K562 (cell line): ENCODE measurements around the gene ABRAXAS1. TPM values are rescaled to one million over a fixed set of nuclear protein-coding genes. Genes with fewer than 3 reads are reported as not detected.

Experiments
- ATAC-seq: fragments of 200-7000 bp; cut with Tn5 transposase; 3 replicates; pipeline ENCODE4 v1.9.1; 2020; ENCODE audit warnings: moderate library complexity
- BruUV-seq: library from RNA; stranded (reverse); fragments of 400-500 nt; replicated peaks from 2 replicates; lab custom pipeline; 2021; lab: Mats Ljungman, UMichigan
- CTCF ChIA-PET: fragments of 300-600 bp; formaldehyde crosslinking; extraction: SDS; loops from one replicate; lab custom pipeline; 2021; ENCODE audit warnings: low intra/inter-chr PET ratio; lab: Yijun Ruan, JAX
- POLR2A ChIA-PET: fragments of 300-600, 350-650 bp; sonication (Branson Sonifier 250); formaldehyde crosslinking; extraction: SDS; loops from one replicate; lab custom pipeline; 2021; ENCODE audit warnings: antibody characterized with exemption, inconsistent platforms; lab: Yijun Ruan, JAX
- DNase-seq, 4 experiments: peaks; one replicate each; pipeline versions ENCODE4 v3.0.0 to v3.0.0-alpha.2; 2011 to 2018; ENCODE audit warnings: low spot score in 3 of 4, mixed read lengths in 3 of 4; ENCODE audit errors: extremely low read depth in 1 of 4
- FAIRE-seq: peaks from 2 replicates; lab custom pipeline; 2011; peaks lifted over from hg19 to GRCh38; lab: Jason Lieb, UNC
- H2AFZ ChIP-seq: 2 replicates; pipeline ENCODE4 v1.6.0; 2011; ENCODE audit warnings: low read depth, low read length, control low read depth, inconsistent platforms
- H3K27ac ChIP-seq: fragments of 200-600 bp; 3 replicates; pipeline ENCODE4 v1.8.0; 2011; ENCODE audit warnings: low read depth, mild to moderate bottlenecking, control low read depth, inconsistent platforms, low read length, moderate library complexity, mixed read lengths; ENCODE audit errors: extremely low read depth
- H3K27me3 ChIP-seq, 2 experiments: fragments of 300-600 bp in 1 of 2; 2 replicates in 1 of 2; 3 replicates in 1 of 2; pipeline versions ENCODE4 v1.6.0 to v1.8.0; 2011; ENCODE audit warnings: inconsistent platforms in 2 of 2, low read length in 2 of 2, mild to moderate bottlenecking in 1 of 2, mixed read lengths in 1 of 2, moderate library complexity in 1 of 2; ENCODE audit not compliant: control insufficient read depth in 2 of 2, insufficient read depth in 2 of 2
- H3K36me3 ChIP-seq: fragments of 300-600 bp; 3 replicates; pipeline ENCODE4 v1.8.0; 2011; ENCODE audit warnings: mild to moderate bottlenecking, low read length, inconsistent platforms; ENCODE audit not compliant: control insufficient read depth, insufficient read depth
- H3K4me1 ChIP-seq, 2 experiments: fragments of 200-600 bp in 1 of 2; replicated peaks in 1 of 2; 2 replicates in 1 of 2; 3 replicates in 1 of 2; pipeline versions ENCODE4 v1.5.1 to v1.8.0; 2011; ENCODE audit warnings: inconsistent platforms in 2 of 2, low read length in 2 of 2, mild to moderate bottlenecking in 1 of 2, mixed read lengths in 1 of 2, moderate library complexity in 1 of 2; ENCODE audit not compliant: control insufficient read depth in 2 of 2, insufficient read depth in 2 of 2
- H3K4me2 ChIP-seq: 2 replicates; pipeline ENCODE4 v1.6.1; 2011; ENCODE audit warnings: low read length, control low read depth, inconsistent platforms, mixed read lengths; ENCODE audit not compliant: insufficient read depth
- H3K4me3 ChIP-seq: fragments of 200-600 bp; sonication (generic), shearing (Covaris generic); 2 replicates; pipeline ENCODE4 v1.5.1; 2016; ENCODE audit warnings: control low read depth, inconsistent platforms
- H3K79me2 ChIP-seq: fragments of 200-600 bp; 3 replicates; pipeline ENCODE4 v1.8.0; 2011; ENCODE audit warnings: low read length, inconsistent platforms; ENCODE audit not compliant: control insufficient read depth, insufficient read depth
- H3K9ac ChIP-seq, 2 experiments: 2 replicates each; pipeline versions ENCODE4 v1.6.0 to v1.6.1; 2011; ENCODE audit warnings: low read depth in 2 of 2, low read length in 2 of 2, control low read depth in 1 of 2, inconsistent platforms in 1 of 2, mild to moderate bottlenecking in 1 of 2, mixed read lengths in 1 of 2; ENCODE audit not compliant: insufficient read depth in 1 of 2
- H3K9me1 ChIP-seq: one replicate; pipeline ENCODE4 v1.6.0; 2011; ENCODE audit warnings: inconsistent platforms, mild to moderate bottlenecking, low read length, moderate library complexity; ENCODE audit not compliant: control insufficient read depth, insufficient read depth
- H3K9me3 ChIP-seq: replicated peaks from 2 replicates; pipeline ENCODE4 v1.5.1; 2011; ENCODE audit warnings: low read depth, low read length, inconsistent platforms; ENCODE audit not compliant: control insufficient read depth, insufficient read depth
- H4K20me1 ChIP-seq: replicated peaks from 2 replicates; pipeline ENCODE4 v1.6.1; 2011; ENCODE audit warnings: low read length, inconsistent platforms, mixed read lengths; ENCODE audit not compliant: control insufficient read depth, insufficient read depth
- GABPA ChIP-seq: fragments of 200-800 bp; sonication (Bioruptor generic); conservative IDR thresholded peaks from 2 replicates; pipeline ENCODE4 v1.6.1; 2016; ENCODE audit warnings: low read depth, missing genetic modification characterization, missing compliant biosample characterization
- GTF2A2 ChIP-seq: IDR thresholded peaks from 2 replicates; pipeline ENCODE4 v1.6.1; 2016; ENCODE audit warnings: mild to moderate bottlenecking, missing genetic modification characterization, missing compliant biosample characterization
- HDAC8 ChIP-seq: fragments of 450-650 bp; IDR thresholded peaks from 2 replicates; pipeline ENCODE4 v1.6.1; 2016; ENCODE audit warnings: mild to moderate bottlenecking, missing genetic modification characterization, moderate library complexity, missing compliant biosample characterization
- ID3 ChIP-seq, 2 experiments: fragments of 250-450 bp in 1 of 2; fragments of 450-650 bp in 1 of 2; sonication (Bioruptor Pico) in 1 of 2; IDR thresholded peaks; 2 replicates each; pipeline versions ENCODE4 v1.6.1 to v1.8.0; 2016 to 2021; ENCODE audit warnings: mild to moderate bottlenecking in 2 of 2, moderate library complexity in 2 of 2, missing compliant biosample characterization in 1 of 2, missing genetic modification characterization in 1 of 2
- MYNN ChIP-seq, 2 experiments: sonication (generic); formaldehyde crosslinking in 1 of 2; IDR thresholded peaks; 2 replicates each; pipeline versions ENCODE4 v1.5.0 to v1.6.1; 2016 to 2020; ENCODE audit warnings: antibody characterized with exemption in 1 of 2, missing genetic modification reagents in 1 of 2
- NR4A1 ChIP-seq, 2 experiments: fragments of 250-450 bp in 1 of 2; fragments of 450-650 bp in 1 of 2; sonication (Bioruptor Pico) in 1 of 2; IDR thresholded peaks; 2 replicates each; pipeline versions ENCODE4 v1.4.0 to v1.6.1; 2016 to 2020; ENCODE audit warnings: mild to moderate bottlenecking in 2 of 2, missing compliant biosample characterization in 1 of 2, missing genetic modification characterization in 1 of 2, moderate library complexity in 1 of 2
- OTX1 ChIP-seq: fragments of 450-650 bp; formaldehyde crosslinking; IDR thresholded peaks from 2 replicates; pipeline ENCODE4 v1.4.0; 2022; ENCODE audit warnings: mild to moderate bottlenecking
- POLR2H ChIP-seq: IDR thresholded peaks from 2 replicates; pipeline ENCODE4 v1.6.1; 2016; ENCODE audit warnings: missing genetic modification characterization, low read depth, mild to moderate bottlenecking, control low read depth, missing compliant biosample characterization, moderate library complexity
- SMARCA5 ChIP-seq: fragments of 450-650 bp; IDR thresholded peaks from 2 replicates; pipeline ENCODE4 v1.6.1; 2016
- TAF7 ChIP-seq: fragments of 450-650 bp; IDR thresholded peaks from 2 replicates; pipeline ENCODE4 v1.6.1; 2016; ENCODE audit warnings: missing genetic modification characterization, missing compliant biosample characterization
- TCF7 ChIP-seq: sonication (generic); IDR thresholded peaks from 2 replicates; pipeline ENCODE4 v1.6.1; 2016; ENCODE audit warnings: antibody characterized with exemption, borderline replicate concordance
- XRCC5 ChIP-seq: fragments of 200-400 bp; formaldehyde crosslinking; IDR thresholded peaks from 2 replicates; pipeline ENCODE4 v1.6.1; 2017; ENCODE audit warnings: low read depth, mild to moderate bottlenecking, low read length
- YY1 ChIP-seq, 3 experiments: IDR thresholded peaks; 2 replicates each; pipeline ENCODE4 v1.6.1; 2011; ENCODE audit warnings: low read length in 2 of 3, mild to moderate bottlenecking in 2 of 3, moderate library complexity in 2 of 3, borderline replicate concordance in 1 of 3, control low read depth in 1 of 3, low read depth in 1 of 3; ENCODE audit not compliant: insufficient read depth in 3 of 3, insufficient replicate concordance in 2 of 3, control insufficient read depth in 1 of 3, insufficient read length in 1 of 3; ENCODE audit errors: extremely low read depth in 1 of 3
- ZBTB17 ChIP-seq: fragments of 450-650 bp; formaldehyde crosslinking; IDR thresholded peaks from 2 replicates; pipeline ENCODE4 v1.4.0; 2020; ENCODE audit warnings: mild to moderate bottlenecking
- ZC3H4 ChIP-seq: sonication (generic); formaldehyde crosslinking; IDR thresholded peaks from 2 replicates; pipeline ENCODE4 v1.9.0; 2021; ENCODE audit warnings: missing genetic modification reagents, borderline replicate concordance
- ZNF239 ChIP-seq: fragments of 250-450 bp; sonication (Bioruptor Pico); IDR thresholded peaks from 2 replicates; pipeline ENCODE4 v1.4.0; 2020; ENCODE audit warnings: mild to moderate bottlenecking
- ZNF274 ChIP-seq: IDR thresholded peaks from 2 replicates; pipeline ENCODE4 v1.6.1; 2011; ENCODE audit warnings: low read depth, mild to moderate bottlenecking, low read length, moderate library complexity, borderline replicate concordance
- ZNF311 ChIP-seq: fragments of 250-450 bp; sonication (Bioruptor Pico); IDR thresholded peaks from 2 replicates; pipeline ENCODE4 v1.4.0; 2020; ENCODE audit warnings: mild to moderate bottlenecking, moderate library complexity
- ZNF354B ChIP-seq: fragments of 250-450 bp; sonication (Bioruptor Pico); IDR thresholded peaks from 2 replicates; pipeline ENCODE4 v1.4.0; 2020
- ZNF785 ChIP-seq: fragments of 250-450 bp; sonication (Bioruptor Pico); IDR thresholded peaks from 2 replicates; pipeline ENCODE4 v1.4.0; 2020; ENCODE audit warnings: mild to moderate bottlenecking
- ZZZ3 ChIP-seq: fragments of 450-650 bp; IDR thresholded peaks from 2 replicates; pipeline ENCODE4 v1.6.1; 2016; ENCODE audit warnings: antibody characterized with exemption, mild to moderate bottlenecking, moderate library complexity
- WGBS: fragments of 100-300 bp; shearing (Covaris generic); methylation state at CpG from one replicate; pipeline ENCODE4 v1.1.6; 2016; ENCODE audit warnings: low coverage, mixed read lengths; ENCODE audit not compliant: insufficient coverage; ENCODE audit errors: missing lambda C conversion rate; 5-methylcytosine and 5-hydroxymethylcytosine counted together
- in situ Hi-C: fragments of 300-500 bp; cut with MboI; formaldehyde crosslinking; loops from 4 replicates; pipeline ENCODE4 v1.15.0; 2018; ENCODE audit warnings: inconsistent platforms, mixed read lengths
- intact Hi-C: fragments of 100-400 bp; cut with micrococcal nuclease; formaldehyde crosslinking; loops from 2 replicates; pipeline ENCODE4 v1.14.2; 2022
- polyA plus RNA-seq, 8 experiments: library from polyadenylated mRNA; depleted of rRNA in 4 of 8; stranded (reverse) in 5 of 8; unstranded in 3 of 8; fragments of >200 nt; fragmentation: Nextera tagmentation in 2 of 8; fragmentation: Illumina TruSeq in 1 of 8; extraction: Ambion mirVana in 2 of 8; extraction: Trizol in 1 of 8; gene quantifications; 2 replicates each; pipeline versions ENCODE4 v1.2.1 to v1.2.3, GENCODE V29; 2011 to 2014; ENCODE audit warnings: inconsistent platforms in 1 of 8, missing spikeins in 1 of 8
- total RNA-seq, 7 experiments: library from RNA; depleted of rRNA in 6 of 7; stranded (reverse); fragments of >200 nt in 6 of 7; fragmentation: Illumina TruSeq in 2 of 7; extraction: Trizol in 2 of 7; gene quantifications; 2 replicates each; pipeline versions ENCODE4 v1.2.1 to v1.2.3, GENCODE V29; 2011 to 2021; ENCODE audit warnings: low replicate concordance in 1 of 7
- TF ChIP-seq, protein P1 (sequence below): sonication (generic); IDR thresholded peaks from 2 replicates; pipeline ENCODE4 v1.6.1; 2016

The ABRAXAS1 gene
- total and polyA plus RNA-seq, 9 of the 15 experiments (the other 6 are each of a cell fraction or from before 2014, with no cell fraction given) = 10.8 to 48.3 (median 22.1) TPM

DNA sequence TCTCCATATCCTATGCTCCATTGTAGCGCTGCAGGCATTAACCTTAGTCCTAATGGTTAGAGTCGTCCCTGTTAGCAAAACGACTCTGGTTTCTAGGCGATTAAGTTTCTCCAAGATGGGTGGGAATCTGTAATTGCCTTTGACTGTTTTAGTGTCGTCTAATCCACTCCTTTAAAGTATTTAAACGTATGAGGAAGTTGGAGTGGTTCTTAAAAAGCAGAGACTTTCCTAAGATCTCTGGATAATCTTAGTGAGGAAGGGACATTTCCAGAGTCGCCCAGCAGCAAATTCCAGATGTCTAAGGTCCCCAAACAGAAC, 28.8 kb downstream of the ABRAXAS1 start:
- peak overlapping the region; percentile 92 for H2AFZ ChIP-seq
- POLR2A ChIA-PET = interaction anchor here (0.6 to 1.3 kb wide), 3 partner anchors 14 to 519 kb away, joined by 3 to 10 read pairs (median 4); no protein-coding TSS in a partner anchor
- H3K27me3 ChIP-seq = no peaks in the 10 kb centered on the region
- peak overlapping the region; percentile 68 for H3K4me3 ChIP-seq
- TSS peak; percentile 80 for BruUV-seq
- under 1% methylated on average over 7 of the region's 7 CpGs for WGBS
- no peak for DNase-seq
- H4K20me1 ChIP-seq = no peaks in the 10 kb centered on the region
- in situ Hi-C loops = no loop called here
- no peak for FAIRE-seq
- no peaks in the 10 kb centered on the region for H3K9me1 ChIP-seq
- intact Hi-C loops = loop anchor here (5.0 kb wide), 1 partner anchor 41 kb away; no protein-coding TSS in a partner anchor
- H3K4me1 ChIP-seq = no peaks in the 10 kb centered on the region; a peak in 1 of 5 replicates
- H3K79me2 ChIP-seq = peaks cover 59% of the 10 kb centered on the region
- peaks cover 57% of the 10 kb centered on the region for H3K36me3 ChIP-seq
- CTCF ChIA-PET = no interaction called here
- peak overlapping the region; percentile 95 for H3K9ac ChIP-seq
- H3K4me2 ChIP-seq = peak overlapping the region; percentile 97
- H3K27ac ChIP-seq = peak overlapping the region; percentile 99
- ATAC-seq = no peak
- no peaks in the 10 kb centered on the region for H3K9me3 ChIP-seq
- TF ChIP-seq ZNF274 (no peak), ZC3H4 (CRISPR knock-in tag) (no peak), YY1 (IDR thresholded peaks at IDR 0.05; ENCODE audit: borderline replicate concordance in 1 of 3, control insufficient read depth in 1 of 3, extremely low read depth in 1 of 3, insufficient read depth in 3 of 3, insufficient read length in 1 of 3, insufficient replicate concordance in 2 of 3, low read depth in 1 of 3, low read length in 2 of 3) (no peak), OTX1 (CRISPR knock-in tag) (no peak), NR4A1 (CRISPR knock-in tag; IDR thresholded peaks at IDR 0.05) (no peak), NR4A1 (tag; IDR thresholded peaks at IDR 0.05) (no peak), HDAC8 (no peak), ZZZ3 (no peak), ZNF239 (CRISPR knock-in tag) (peak; percentile 1; the same call in 1 of the 2 replicates), TCF7 (no peak), ZNF354B (CRISPR knock-in tag) (no peak), GABPA (peak; percentile 78), TAF7 (tag) (no peak), ZNF311 (CRISPR knock-in tag) (no peak), ID3 (CRISPR knock-in tag; IDR thresholded peaks at IDR 0.05) (no peak), ID3 (tag; IDR thresholded peaks at IDR 0.05) (0 out of 2 replicates have a peak, but pooled peaks have one; percentile 20), XRCC5 (no peak), ZBTB17 (CRISPR knock-in tag) (no peak), SMARCA5 (no peak), ZNF785 (CRISPR knock-in tag) (no peak), GTF2A2 (tag) (no peak), MYNN (IDR thresholded peaks at IDR 0.05) (no peak), MYNN (CRISPR knock-in tag; IDR thresholded peaks at IDR 0.05) (no peak), POLR2H (tag) (0 out of 2 replicates have a peak, but pooled peaks have one; percentile 7)
- TF ChIP-seq, protein P1, sequence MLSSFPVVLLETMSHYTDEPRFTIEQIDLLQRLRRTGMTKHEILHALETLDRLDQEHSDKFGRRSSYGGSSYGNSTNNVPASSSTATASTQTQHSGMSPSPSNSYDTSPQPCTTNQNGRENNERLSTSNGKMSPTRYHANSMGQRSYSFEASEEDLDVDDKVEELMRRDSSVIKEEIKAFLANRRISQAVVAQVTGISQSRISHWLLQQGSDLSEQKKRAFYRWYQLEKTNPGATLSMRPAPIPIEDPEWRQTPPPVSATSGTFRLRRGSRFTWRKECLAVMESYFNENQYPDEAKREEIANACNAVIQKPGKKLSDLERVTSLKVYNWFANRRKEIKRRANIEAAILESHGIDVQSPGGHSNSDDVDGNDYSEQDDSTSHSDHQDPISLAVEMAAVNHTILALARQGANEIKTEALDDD = peak; percentile 3; the same call in 1 of the 2 replicates
